ENCODE results near the gene ZNF385A. TPM values are rescaled to one million over a fixed set of nuclear protein-coding genes. Genes with fewer than 3 reads are reported as not detected.

ZNF385A gene
- total and polyA plus RNA-seq, 2 of the 4 experiments (the other 2 are of a cell fraction) = 0.36 to 2.5 TPM

DNA sequence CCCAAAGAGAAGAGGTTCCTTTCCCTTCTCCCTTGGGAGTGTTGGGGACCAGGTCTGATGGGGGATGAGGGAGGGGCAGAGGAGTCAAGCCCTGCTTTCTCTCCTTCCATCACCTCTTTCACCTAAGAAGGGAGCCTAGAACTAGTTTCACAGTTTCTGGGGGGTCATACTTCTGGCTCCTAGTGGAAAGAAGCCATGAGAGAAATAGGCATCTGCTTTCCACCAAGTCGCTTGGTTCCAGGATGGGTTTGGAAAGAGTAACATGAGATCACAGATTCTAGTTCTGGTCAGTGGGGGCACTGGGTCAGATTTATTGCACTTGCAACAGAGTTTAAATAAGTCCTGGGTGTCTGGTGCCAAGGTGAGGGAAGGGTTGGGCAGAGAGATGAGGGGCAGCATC is 10.5 kb upstream of the ZNF385A start:
- Histone ChIP-seq H3K23ac (ENCODE audit: low read depth, low read length) (no peak overlapping the region), H3K4me1 (ENCODE audit: control insufficient read depth, insufficient read depth, low read length) (no peaks in the 10 kb centered on the region), H2AK9ac (replicated peaks; ENCODE audit: low read depth, low read length, poor library complexity) (no peak overlapping the region), H2BK15ac (ENCODE audit: low read depth, low read length) (no peak overlapping the region), H3K27me3 (ENCODE audit: control insufficient read depth, insufficient read depth, low read length) (no peaks in the 10 kb centered on the region), H4K91ac (ENCODE audit: insufficient read depth, low read depth, low read length) (no peak overlapping the region), H3K79me1 (ENCODE audit: low read depth in 1 of 2, low read length in 2 of 2) (peaks cover 13 to 36% of the 10 kb centered on the region in 2 experiments; a peak in 3 of 4 replicates), H3K14ac (replicated peaks; ENCODE audit: low read depth, low read length) (no peak overlapping the region), H4K8ac (ENCODE audit: low read depth in 2 of 2, low read length in 2 of 2) (no peak overlapping the region), H4K5ac (ENCODE audit: low read depth, low read length) (no peak overlapping the region), H2AK5ac (ENCODE audit: low read depth, low read length) (no peak overlapping the region), H3K4ac (ENCODE audit: low read depth, low read length) (no peak overlapping the region), H3K9me1 (ENCODE audit: insufficient read depth, low read length) (no peaks in the 10 kb centered on the region), H2AFZ (replicated peaks; ENCODE audit: low read length, poor library complexity) (no peak overlapping the region), H3K9ac (ENCODE audit: low read depth, low read length) (no peak overlapping the region), H2BK5ac (ENCODE audit: low read depth, low read length, poor library complexity, severe bottlenecking) (no peak overlapping the region), H3K27ac (ENCODE audit: insufficient read depth, low read length) (no peak overlapping the region), H2BK20ac (ENCODE audit: low read depth, low read length) (no peak overlapping the region), H3K4me2 (ENCODE audit: low read depth, low read length) (no peak overlapping the region), H3K18ac (ENCODE audit: low read depth, low read length) (no peak overlapping the region), H2BK120ac (ENCODE audit: low read depth, low read length) (no peak overlapping the region), H3K36me3 (ENCODE audit: control insufficient read depth, insufficient read depth, low read length) (peaks cover 66% of the 10 kb centered on the region), H3K56ac (ENCODE audit: extremely low read depth, insufficient read depth, low read length) (no peak overlapping the region), H3K9me3 (ENCODE audit: control insufficient read depth, insufficient read depth, low read length) (no peaks in the 10 kb centered on the region), H4K20me1 (ENCODE audit: insufficient read depth, low read length) (peaks cover 53% of the 10 kb centered on the region), H3K4me3 (ENCODE audit: insufficient read depth, low read depth, low read length) (no peak overlapping the region)
- TF ChIP-seq MAZ (IDR thresholded peaks at IDR 0.05; ENCODE audit: borderline replicate concordance, low read depth, low read length) (no peak), RCOR1 (IDR thresholded peaks at IDR 0.05; ENCODE audit: insufficient replicate concordance, low read length) (no peak), BHLHE40 (IDR thresholded peaks at IDR 0.05; ENCODE audit: low read depth, low read length) (no peak), RAD21 (IDR thresholded peaks at IDR 0.05; ENCODE audit: low read length) (no peak)
- no CpG with 5 or more reads among the region's 1 CpG for WGBS, 2 experiments (ENCODE audit: extremely low coverage in 2 of 2, insufficient read length in 1 of 2)
- in situ Hi-C loops (cut with MboI; ENCODE audit: low sequenced_read_pairs) = loop anchor here (5.0 kb wide), 1 partner anchor 47 kb away; no protein-coding TSS in a partner anchor
- no peak for DNase-seq
- ChIA-PET CTCF (interaction anchor here (1.2 kb wide), 2 partner anchors 16 to 44 kb away, joined by 4 to 5 read pairs; no protein-coding TSS in a partner anchor), POLR2A (ENCODE audit: unreplicated experiment) (no interaction called here)
- dilution Hi-C loops (cut with HindIII; ENCODE audit: low sequenced_read_pairs, unreplicated experiment) = no loop called here
- no TSS peak for BruUV-seq (replicated peaks)
- intact Hi-C loops (cut with micrococcal nuclease) = loop anchor here (1.0 kb wide), 1 partner anchor 25 kb away; no protein-coding TSS in a partner anchor
- no peak for ATAC-seq (ENCODE audit: low read depth)
